HG02852 (cell line): Measurements from ENCODE around the gene SMCHD1.
"Not testable (repeated sequence)": the region's sequence is repeated elsewhere in the genome, so short reads cannot be mapped to it uniquely, and the experiment has no call there.

Source experiments
- ATAC-seq: cut with Tn5 transposase; IDR thresholded peaks from one replicate; pipeline ENCODE4 v1.9.1; 2021; ENCODE audit warnings: mild to moderate bottlenecking, moderate library complexity; ENCODE audit not compliant: unreplicated experiment

SMCHD1 gene

DNA sequence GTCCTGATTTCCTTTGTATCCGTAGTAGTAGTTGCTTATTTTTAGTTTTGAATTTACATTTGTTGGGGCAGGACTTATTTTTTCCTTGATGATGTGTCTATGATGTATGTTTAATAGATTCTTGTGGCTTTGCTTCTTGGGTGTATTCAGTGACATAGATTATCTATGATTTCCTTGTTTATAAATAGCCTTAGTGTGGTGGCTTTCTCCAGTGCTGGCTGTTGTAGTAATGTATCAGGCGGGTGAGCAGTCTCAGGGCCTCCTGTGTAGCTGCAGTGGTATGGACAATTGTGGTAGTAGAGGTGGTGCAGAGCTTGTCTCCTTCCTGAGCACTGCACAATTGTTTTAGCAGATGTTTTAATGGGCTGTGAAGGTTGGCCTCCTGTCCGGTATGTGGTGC, 60.5 kb downstream of the SMCHD1 start:
- ATAC-seq: no peak

DNA sequence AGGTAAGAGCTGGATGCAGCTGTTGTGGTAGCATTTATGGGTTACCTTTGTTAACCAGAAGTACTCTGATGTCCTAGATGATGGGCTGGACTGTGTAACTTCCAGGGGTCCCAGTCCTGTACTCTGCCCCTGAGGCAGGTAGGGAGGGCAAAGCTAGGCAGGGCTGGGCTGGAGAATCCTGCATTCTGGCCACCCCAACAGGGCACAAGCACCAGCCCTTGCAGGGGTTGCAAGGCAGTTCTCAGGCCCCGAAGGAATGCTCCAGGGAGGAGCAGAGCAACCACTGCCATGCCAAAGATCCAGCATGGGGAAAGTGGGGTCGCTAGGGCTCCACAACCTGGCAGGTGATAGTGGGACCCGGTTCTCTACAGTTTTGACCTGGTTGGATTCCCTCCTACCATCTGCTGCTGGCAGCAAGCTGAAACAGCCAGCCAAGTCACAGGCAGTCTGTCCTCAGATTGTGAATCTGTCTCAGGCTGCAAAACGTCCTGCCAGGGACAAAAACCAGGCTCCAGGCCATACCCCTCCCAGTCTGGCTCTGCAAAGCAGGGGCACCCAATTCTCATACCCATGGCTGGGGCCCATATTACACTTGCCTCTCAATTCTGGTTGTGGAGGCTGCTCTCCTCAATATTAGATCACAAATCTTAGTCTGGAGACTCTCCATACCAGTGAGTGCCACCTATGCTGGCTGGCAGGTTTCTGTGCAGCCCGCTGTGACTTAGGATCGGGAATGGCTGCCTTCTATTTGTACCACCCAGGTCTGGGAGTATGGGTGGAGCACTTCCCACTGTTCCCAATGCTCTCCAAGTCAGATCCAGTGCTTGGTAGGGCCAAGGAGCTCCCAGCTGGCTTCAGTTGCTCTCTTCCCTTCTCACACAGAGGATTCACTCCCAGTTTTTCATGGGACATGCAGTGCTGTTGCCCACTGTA, 61.1 kb downstream of the SMCHD1 start:
- no peak for ATAC-seq

DNA sequence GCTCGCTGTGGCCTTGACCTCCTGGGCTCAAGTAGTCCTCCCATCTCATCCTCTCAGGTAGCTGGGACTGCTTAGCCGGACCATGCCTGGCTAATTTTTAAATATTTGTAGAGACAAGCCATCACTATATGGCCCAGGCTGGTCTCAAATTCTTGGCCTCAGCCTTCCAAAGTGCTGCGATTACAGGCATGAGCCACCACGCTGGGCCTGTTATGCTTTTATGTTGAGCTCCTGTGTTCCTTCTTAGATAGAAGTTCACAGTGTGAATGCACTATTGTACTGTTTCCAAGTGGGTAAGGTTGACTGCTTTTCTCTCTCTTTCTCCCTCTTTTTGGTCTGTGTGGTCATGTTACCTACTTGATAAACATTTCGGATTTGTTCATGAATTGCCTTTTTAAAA, 61.9 kb downstream of the SMCHD1 start:
- no peak for ATAC-seq

DNA sequence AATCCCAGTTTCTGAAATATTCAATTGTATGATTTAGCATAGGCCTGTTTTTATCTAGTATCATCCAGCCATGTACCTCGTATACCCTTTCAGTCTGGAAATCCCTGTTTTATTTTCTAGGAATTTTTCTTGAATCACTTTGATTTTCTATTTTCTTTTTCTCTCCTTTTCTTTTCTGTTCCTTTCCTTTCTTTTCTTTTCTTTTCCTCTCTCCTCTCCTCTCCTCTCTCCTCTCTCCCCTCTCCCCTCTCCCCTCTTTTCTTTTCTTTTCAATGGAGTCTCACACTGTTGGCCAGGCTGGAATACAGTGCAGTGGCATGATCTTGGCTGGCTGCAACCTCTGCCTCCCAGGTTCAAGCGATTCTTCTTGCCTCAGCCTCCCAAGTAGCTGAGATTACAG, 63.5 kb downstream of the SMCHD1 start:
- ATAC-seq: no peak

DNA sequence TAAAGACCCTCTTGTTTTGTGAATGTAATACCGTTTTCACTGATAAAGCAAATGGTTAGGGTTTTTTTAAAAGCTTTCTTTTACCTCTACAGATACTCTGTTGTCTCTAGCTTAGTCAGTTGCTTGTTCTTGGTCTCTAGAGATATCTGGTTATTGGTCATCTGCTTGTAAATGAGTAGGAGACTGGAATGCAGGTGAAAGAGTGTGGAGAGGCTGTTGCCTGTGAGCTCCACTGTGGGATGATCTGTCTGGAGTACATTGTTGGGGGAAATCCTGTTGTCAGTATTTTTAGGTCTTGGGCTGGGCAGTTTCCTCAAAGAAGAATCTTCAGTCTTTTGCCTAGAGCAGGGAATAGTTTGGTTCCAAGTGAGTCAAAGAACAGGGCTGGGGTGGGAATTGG, 67.7 kb downstream of the SMCHD1 start:
- no peak for ATAC-seq

DNA sequence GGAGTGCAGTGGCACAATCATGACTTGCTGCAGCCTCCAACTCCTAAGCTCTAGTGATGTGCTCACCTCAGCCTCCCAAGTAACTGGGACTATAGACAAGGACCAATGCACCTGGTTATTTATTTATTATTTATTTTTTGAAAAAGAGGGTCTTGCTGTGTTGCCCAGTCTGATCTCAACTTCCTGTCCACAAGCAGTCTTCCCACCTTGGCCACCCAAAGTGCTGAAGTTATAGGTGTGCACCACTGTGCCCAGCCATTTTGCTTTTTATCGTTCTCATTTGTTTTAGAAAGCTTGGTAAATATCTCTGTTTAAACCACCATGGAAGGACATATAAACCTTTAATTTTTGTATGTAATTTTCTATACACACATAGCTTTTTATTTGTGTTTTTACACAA, 74.2 kb downstream of the SMCHD1 start:
- no peak for ATAC-seq

DNA sequence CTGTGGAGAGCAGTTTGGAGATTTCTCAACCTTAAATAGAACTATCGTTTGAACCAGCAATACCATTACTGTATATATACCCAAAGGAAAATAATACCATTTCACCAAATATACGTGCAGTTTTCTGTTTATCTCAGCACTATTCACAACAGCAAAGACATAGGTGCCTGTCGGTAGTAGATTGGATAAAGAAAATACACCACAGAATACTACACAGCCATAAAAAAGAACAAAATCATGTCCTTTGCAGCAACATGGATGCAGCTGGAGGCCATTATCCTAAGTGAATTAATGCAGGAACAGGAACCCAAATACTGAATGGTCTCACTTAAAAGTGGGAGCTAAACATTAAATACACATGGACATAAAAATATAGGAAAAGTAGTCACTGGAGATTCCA, 81.3 kb downstream of the SMCHD1 start:
- ATAC-seq: no peak

DNA sequence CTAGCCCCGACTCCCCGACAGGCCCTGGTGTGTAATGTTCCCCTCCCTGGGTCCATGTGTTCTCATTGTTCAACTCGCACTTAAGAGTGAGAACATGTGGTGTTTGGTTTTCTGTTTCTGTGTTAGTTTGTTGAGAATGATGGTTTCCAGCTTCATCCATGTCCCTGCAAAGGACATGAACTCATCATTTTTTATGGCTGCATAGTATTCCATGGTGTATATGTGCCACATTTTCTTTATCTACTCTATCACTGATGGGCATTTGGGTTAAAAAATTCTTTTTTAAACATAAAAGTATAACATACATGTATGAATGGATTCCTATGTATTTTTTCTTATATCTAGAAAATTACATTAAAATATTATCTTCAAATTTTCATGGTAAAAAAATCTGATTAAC, 84.6 kb downstream of the SMCHD1 start:
- ATAC-seq: not testable (repeated sequence)

DNA sequence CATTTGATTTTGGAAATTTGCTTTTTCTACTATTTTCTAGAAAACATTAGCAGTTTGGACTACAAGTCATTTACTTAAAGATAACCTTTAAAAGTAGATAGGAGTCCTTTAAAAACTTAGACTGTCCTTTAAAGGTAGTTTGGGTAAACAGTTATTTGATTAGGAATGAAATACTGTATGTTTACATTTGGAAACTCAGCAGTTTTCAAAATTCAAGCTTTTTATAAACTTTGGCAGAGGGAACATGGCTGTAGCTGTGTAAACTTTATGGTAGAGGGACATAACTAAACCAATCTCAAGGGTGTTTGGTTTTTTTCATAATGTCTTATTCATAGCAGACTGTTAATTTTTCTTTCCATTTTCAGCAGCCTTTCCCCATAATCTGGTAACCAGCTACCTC, 90.7 kb downstream of the SMCHD1 start:
- ATAC-seq: no peak

DNA sequence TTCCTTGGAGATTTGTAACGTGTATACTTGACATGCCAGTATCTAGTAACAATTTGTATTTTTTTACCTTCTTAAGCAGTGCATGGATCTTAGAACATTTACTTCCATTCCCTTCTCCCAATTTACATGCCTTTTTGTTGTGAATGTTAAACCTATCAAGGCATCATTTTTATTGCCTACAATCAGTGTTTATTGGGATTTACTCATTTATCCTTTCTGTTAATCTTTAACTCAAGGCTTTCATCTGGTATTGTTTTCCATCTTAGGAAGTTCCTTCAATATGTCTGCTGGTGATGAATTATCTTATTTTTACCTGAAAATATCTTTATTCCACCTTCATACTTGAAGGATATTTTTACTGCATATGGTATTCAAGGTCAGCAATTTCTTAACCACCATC, 102.8 kb downstream of the SMCHD1 start:
- ATAC-seq: no peak

DNA sequence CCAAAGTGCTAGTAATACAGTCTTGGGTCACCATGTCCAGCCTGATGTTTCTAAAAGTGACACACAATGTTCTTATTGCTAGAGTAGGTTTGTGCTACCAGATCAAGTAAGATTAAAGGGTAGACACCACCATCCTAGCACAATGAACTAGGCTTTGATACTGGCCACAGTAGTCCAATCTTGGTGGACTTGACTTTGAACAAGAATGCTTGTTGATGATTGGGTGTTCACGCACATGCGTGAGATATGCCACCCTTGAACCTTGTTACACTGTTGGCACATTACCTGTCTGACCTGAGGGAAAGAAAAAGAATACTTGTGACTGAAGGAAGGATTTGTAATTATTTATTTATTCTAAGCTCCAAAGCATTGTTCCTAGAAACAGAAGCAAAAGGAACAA, 119.1 kb downstream of the SMCHD1 start:
- no peak for ATAC-seq

DNA sequence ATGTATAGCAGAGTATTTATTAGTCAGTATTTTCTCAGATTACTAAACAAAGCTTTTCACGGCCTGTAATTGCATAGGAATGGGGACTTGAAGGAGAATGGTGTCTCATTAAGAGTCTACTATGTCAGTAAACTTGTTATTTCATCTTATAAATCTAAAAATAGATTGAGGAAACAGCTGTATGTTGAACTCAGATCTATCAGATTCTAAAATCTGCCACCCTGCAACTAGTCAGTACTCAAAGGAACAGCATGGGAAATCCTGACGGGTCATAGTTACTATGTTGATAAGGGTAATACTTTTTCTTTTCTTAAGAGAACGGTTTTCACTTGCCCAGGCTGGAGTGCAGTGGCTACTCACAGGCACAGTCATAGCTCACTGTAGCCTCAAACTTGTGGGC, 121.1 kb downstream of the SMCHD1 start:
- no peak for ATAC-seq

DNA sequence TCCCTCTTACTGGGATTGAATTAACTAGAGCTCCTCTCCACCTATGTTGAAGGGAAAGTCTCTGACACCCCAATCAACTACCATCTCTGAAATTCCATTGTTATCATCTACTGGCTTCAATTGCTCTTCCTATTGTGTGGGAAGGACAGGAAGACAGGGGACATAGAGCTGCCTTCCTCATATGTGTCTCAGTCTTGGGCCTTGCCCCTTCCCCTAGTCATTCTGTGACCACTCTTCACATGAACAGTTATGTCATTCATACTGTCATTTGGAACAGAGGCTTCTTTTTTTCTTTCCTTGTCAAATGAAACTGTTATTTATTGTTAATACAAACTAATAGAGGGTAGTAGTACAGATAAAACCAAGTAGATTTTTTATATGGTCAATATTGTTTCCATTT, 121.7 kb downstream of the SMCHD1 start:
- ATAC-seq: no peak

DNA sequence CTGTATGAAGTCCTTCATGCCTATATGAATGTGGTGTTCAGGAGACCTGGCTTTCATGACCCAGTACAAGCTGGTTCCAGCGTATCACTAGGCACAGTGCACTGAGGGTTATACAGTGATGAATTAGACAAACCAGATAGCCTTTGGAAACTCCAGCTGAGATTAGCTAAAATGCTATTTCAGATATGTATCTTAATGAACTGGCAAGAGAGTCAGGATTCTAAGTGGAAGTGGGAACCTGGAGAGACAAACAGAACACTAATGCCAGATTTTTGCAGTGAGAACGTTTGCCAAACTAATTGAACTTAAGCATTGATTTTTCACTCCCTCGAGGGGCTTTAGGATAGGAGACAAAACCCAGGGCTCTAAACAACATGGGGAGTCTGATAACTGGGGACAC, 125.2 kb downstream of the SMCHD1 start:
- ATAC-seq: no peak

DNA sequence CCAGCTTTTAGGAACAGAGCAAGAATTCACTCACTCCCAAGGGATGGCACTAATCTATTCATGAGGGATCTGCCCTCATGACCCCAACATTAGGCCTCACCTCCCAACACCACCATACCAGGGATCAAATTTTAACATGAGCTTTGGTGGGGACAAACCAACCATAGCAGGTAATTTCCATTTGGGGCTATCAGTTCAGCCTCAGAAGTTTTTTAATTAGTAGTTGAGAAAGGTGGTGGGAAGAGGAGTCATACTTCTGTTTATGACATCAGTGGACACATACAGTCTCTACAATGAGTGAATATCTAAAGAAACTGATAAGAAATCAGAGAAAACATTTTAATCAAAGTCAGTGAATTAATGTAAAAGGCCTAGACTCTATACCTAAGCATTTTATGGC, 131.7 kb downstream of the SMCHD1 start:
- no peak for ATAC-seq

DNA sequence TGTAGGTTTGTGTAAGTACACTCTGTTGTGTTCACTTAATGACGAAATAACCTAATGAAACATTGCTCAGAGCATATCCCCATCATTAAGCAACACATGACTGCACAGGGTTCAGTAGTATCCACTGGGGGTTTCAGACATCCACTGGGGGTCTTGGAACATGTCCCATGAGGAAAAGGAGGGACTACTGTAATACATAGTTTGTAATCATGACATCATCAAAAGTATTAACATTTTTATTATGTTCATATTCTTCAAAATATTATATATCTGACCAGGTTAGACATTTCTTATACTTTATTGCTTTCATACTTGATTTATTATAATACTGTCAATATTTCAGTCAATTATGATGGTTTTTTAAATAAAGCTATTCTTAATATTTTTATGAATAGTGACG, 136.9 kb downstream of the SMCHD1 start:
- no peak for ATAC-seq

DNA sequence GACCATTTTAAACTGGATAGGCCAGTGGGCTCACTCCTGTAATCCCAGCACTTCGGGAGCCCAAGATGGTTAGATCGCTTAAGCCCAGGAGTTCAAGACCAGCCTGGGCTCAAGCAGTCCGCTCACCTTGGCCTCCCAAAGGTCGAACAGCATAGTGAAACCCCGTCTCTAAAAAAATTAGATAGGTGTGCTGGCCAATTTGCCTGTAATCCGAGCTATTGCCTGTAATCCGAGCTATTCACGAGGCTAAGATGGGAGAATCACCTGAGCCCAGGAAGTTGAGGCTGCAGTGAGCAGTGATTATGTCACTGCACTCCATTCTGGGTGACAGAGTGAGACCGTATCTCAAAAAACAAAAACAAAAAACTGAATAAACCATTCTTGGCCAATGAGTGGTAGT, 138.6 kb downstream of the SMCHD1 start:
- ATAC-seq: no peak

DNA sequence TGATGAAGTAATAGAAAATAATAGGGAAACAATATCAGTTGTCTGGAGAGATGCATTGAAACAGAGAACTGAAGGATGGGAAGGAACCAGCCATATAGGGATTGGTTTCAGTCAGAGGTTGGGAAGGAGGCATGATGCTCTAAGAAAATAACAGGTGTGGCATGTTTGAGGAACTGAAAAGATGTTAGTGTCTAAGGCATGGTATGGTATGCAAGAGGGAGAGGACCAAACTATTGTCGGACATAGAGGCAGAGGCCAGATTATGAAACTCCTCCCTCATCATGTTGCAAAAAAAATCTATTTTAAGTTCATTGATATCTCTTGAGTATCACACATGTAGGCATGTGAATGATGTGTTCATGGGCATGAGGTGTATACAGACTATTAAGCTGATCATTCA, 142.4 kb downstream of the SMCHD1 start:
- ATAC-seq: peak; percentile 64

DNA sequence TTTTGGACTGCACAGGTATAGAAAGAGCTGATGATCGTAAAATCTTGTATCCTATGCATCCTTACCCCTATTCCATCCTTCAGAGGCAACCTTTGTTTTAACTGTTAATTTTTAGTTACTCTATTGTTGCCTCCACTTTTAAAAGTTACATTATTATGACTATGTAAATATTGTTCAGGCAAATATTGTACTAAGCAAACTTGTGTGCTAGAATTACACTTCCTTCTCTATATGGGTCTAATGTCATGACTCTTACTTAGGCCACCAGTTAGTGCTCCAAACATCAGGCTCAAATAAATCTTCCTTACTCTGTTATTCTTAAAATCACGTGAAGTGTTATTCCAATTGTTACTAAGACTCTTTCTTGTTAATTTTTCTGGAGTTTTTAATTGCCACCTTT, 143.8 kb downstream of the SMCHD1 start:
- ATAC-seq: no peak

DNA sequence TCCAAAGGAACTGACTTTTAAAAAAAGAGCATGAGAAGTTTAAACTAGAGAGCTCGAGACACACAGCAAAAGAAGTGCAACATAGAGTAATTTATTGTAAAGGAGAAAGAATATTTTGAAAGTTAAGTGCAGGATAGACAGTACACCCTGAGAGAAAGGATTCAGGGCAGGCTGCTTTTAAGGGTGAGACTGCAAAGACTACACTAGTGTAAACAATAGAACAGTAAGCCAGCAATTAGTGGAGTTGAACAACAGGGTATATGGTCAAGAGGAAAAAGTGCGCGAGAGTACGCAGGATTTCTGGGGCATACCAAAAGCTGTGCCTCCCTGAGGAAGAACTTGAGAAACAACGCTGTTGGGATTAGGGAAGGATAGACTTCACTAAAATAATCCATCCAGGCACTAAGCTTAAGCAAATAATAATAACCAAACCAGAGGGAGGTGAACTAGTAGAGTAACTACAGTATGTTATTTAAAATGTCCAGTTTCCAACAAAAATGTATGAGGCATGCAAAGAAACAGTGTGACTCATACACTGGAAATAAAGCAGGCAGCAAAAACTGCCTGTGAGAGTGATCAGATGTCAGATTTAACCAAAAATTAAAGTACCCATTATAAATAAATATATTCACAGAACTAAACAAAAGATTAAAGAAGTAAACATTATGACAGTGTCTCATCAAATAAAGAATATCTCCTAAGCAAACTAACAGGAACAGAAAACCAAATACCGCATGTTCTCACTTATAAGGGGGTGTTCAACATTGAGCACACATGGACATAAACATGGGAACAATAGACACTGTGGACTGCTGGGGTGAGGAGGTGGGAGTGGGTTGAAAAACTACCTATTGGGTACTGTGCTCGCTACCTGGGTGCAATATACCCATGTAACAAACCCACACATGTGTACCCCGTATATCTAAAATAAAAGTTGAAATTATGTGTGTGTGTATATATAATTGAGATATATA, 150.7 kb downstream of the SMCHD1 start:
- no peak for ATAC-seq

DNA sequence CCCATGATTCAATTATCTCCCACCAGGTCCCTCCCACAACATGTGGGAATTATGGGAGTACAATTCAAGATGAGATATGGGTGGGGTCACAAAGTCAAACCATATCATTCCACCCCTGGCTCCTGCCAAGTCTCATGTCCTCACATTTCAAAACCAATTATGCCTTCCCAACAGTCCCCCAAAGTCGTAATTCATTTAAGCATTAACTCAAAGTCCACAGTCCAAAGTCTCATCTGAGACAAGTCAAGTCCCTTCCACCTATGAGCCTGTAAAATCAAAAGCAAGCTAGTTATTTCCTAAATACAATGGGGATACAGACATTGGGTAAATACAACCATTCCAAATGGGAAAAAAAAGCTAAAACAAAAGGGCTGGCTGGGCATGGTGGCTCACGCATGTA, 153.1 kb downstream of the SMCHD1 start:
- ATAC-seq: not testable (repeated sequence)

DNA sequence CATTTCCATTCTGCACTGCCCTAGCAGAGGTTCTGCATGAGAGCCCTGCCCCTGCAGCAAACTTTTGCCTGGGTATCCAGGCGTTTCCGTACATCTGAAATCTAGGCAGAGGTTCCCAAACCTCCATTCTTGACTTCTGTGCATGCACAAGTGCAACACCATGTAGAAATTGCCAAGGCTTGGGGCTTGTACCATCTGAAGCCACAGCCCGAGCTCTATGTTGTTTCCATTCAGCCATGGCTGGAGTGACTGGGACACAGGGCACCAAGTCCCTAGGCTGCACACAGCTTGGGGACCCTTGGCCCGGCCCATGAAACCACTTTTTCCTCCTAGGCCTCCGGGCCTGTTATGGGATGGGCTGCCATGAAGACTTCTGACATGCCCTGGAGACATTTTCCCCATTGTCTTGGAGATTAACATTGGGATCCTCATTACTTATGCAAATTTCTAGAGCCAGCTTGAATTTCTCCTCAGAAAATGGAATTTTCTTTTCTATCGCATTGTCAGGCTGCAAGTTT, 154.2 kb downstream of the SMCHD1 start:
- not testable (repeated sequence) for ATAC-seq
